MM.1S (cell line): ENCODE results near the gene PLA2G4F.

Experiments
- DNase-seq: peaks from one replicate; pipeline ENCODE4 v3.0.0-alpha.2; 2015
- H2AFZ ChIP-seq: fragments of 300-600 bp; sonication (generic); 2 replicates; pipeline ENCODE4 v1.6.0; 2016; ENCODE audit warnings: antibody characterized with exemption, low read length
- H3F3A ChIP-seq: fragments of 300-600 bp; sonication (generic); 2 replicates; pipeline ENCODE4 v1.6.1; 2016; ENCODE audit warnings: mild to moderate bottlenecking, antibody characterized with exemption, low read length, moderate library complexity, mixed read lengths; ENCODE audit not compliant: insufficient read depth
- H3K27ac ChIP-seq: fragments of 300-600 bp; sonication (generic); 2 replicates; pipeline ENCODE4 v1.5.1; 2016; ENCODE audit warnings: mild to moderate bottlenecking, low read length
- H3K27me3 ChIP-seq: fragments of 300-600 bp; sonication (generic); replicated peaks from 2 replicates; pipeline ENCODE4 v1.6.0; 2016; ENCODE audit warnings: low read length; ENCODE audit not compliant: insufficient read depth
- H3K36me3 ChIP-seq: fragments of 300-600 bp; sonication (generic); replicated peaks from 2 replicates; pipeline ENCODE4 v1.6.1; 2016; ENCODE audit warnings: mild to moderate bottlenecking, low read length, mixed read lengths; ENCODE audit not compliant: insufficient read depth
- H3K4me1 ChIP-seq: fragments of 300-600 bp; sonication (generic); 2 replicates; pipeline ENCODE4 v1.6.1; 2016; ENCODE audit warnings: low read length, mixed read lengths
- H3K4me2 ChIP-seq: fragments of 300-600 bp; sonication (generic); 2 replicates; pipeline ENCODE4 v1.6.0; 2016; ENCODE audit warnings: low read depth, low read length
- H3K4me3 ChIP-seq: fragments of 300-600 bp; sonication (generic); 2 replicates; pipeline ENCODE4 v1.5.1; 2016; ENCODE audit warnings: low read length, mixed read lengths
- H3K79me2 ChIP-seq: fragments of 300-600 bp; sonication (generic); 2 replicates; pipeline ENCODE4 v1.6.1; 2016; ENCODE audit warnings: mixed run types, low read length, mixed read lengths
- H3K9ac ChIP-seq: fragments of 300-600 bp; sonication (generic); 2 replicates; pipeline ENCODE4 v1.6.1; 2016; ENCODE audit warnings: low read length, mixed read lengths
- H3K9me2 ChIP-seq: fragments of 300-600 bp; sonication (generic); replicated peaks from 2 replicates; pipeline ENCODE4 v1.6.1; 2016; ENCODE audit warnings: mild to moderate bottlenecking, low read length, mixed read lengths; ENCODE audit not compliant: insufficient read depth
- H3K9me3 ChIP-seq: fragments of 300-600 bp; sonication (generic); replicated peaks from 2 replicates; pipeline ENCODE4 v1.6.1; 2016; ENCODE audit warnings: mild to moderate bottlenecking, low read length, mixed read lengths; ENCODE audit not compliant: insufficient read depth
- H4K20me1 ChIP-seq: fragments of 300-600 bp; sonication (generic); 2 replicates; pipeline ENCODE4 v1.6.1; 2016; ENCODE audit warnings: mild to moderate bottlenecking, low read length, moderate library complexity, mixed read lengths; ENCODE audit not compliant: insufficient read depth
- EZH2 ChIP-seq: fragments of 300-600 bp; sonication (generic); optimal IDR thresholded peaks from 2 replicates; pipeline ENCODE3; 2017; ENCODE audit warnings: low read depth, mild to moderate bottlenecking, antibody characterized with exemption, low read length, mixed read lengths
- EZH2phosphoT487 ChIP-seq: fragments of 300-600 bp; sonication (generic); IDR thresholded peaks from 2 replicates; pipeline ENCODE4 v1.6.1; 2018; ENCODE audit warnings: antibody characterized with exemption, low read length
- TF ChIP-seq, protein P1 (sequence below): fragments of 300-600 bp; sonication (generic); IDR thresholded peaks from 2 replicates; pipeline ENCODE4 v1.5.1; 2016; ENCODE audit warnings: antibody characterized with exemption, low read length, mixed read lengths

PLA2G4F gene

DNA sequence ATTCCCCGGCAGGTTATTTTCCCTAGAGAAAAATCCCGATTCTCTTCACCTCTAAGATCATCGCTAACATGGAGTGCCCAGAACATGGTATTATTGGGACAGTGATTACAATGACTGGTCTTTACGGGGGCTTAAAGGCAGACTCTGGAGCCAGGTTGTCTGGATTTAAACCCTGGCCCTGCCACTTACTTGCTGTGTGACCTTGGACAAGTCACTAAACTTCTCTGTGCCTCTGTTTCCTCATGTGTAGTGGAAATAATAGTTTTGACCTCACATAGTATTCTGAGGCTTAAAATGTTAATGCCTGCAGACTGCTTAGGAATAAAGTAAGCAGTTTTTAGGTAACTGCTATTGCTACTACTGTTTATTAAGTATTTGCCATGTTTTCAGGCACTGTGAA lies 66.5 kb downstream of the PLA2G4F start:
- H3K79me2 ChIP-seq, result no peaks in the 10 kb centered on the region
- H3K4me1 ChIP-seq, result no peaks in the 10 kb centered on the region
- no peaks in the 10 kb centered on the region for H3K36me3 ChIP-seq
- TF ChIP-seq EZH2phosphoT487, result no peak
- TF ChIP-seq, protein P1, sequence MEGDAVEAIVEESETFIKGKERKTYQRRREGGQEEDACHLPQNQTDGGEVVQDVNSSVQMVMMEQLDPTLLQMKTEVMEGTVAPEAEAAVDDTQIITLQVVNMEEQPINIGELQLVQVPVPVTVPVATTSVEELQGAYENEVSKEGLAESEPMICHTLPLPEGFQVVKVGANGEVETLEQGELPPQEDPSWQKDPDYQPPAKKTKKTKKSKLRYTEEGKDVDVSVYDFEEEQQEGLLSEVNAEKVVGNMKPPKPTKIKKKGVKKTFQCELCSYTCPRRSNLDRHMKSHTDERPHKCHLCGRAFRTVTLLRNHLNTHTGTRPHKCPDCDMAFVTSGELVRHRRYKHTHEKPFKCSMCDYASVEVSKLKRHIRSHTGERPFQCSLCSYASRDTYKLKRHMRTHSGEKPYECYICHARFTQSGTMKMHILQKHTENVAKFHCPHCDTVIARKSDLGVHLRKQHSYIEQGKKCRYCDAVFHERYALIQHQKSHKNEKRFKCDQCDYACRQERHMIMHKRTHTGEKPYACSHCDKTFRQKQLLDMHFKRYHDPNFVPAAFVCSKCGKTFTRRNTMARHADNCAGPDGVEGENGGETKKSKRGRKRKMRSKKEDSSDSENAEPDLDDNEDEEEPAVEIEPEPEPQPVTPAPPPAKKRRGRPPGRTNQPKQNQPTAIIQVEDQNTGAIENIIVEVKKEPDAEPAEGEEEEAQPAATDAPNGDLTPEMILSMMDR, result no peak
- TF ChIP-seq EZH2, result no peak
- no peak for DNase-seq
- H3K4me3 ChIP-seq, result no peak overlapping the region
- no peaks in the 10 kb centered on the region for H3F3A ChIP-seq
- no peaks in the 10 kb centered on the region for H3K9me2 ChIP-seq
- no peak overlapping the region for H2AFZ ChIP-seq
- H3K4me2 ChIP-seq, result no peak overlapping the region
- no peaks in the 10 kb centered on the region for H4K20me1 ChIP-seq
- no peaks in the 10 kb centered on the region for H3K27me3 ChIP-seq
- no peak overlapping the region for H3K9ac ChIP-seq
- no peaks in the 10 kb centered on the region for H3K9me3 ChIP-seq
- H3K27ac ChIP-seq, result no peak overlapping the region
